Lung (tissue), 13 donors: ENCODE results near the gene PTPRJ. TPM values are rescaled to one million over a fixed set of nuclear protein-coding genes. Genes with fewer than 3 reads are reported as not detected.

ENCODE experiments used
- ATAC-seq: fragments of 200-7000 bp; cut with Tn5 transposase; one replicate; pipeline ENCODE4 v1.9.1; 2020; ENCODE audit warnings: moderate number of reproducible peaks; ENCODE audit not compliant: insufficient read depth, low FRiP score
- DNase-seq, 3 donors: peaks; one replicate each; pipeline ENCODE4 v3.0.0-alpha.2; 2013 to 2017
- H3K27ac ChIP-seq, 2 donors: one replicate each; pipeline ENCODE4 v1.5.1; 2013; ENCODE audit warnings: mild to moderate bottlenecking in 2 of 2, moderate library complexity in 2 of 2, control low read depth in 1 of 2, inconsistent platforms in 1 of 2, low read depth in 1 of 2, low read length in 1 of 2
- H3K27me3 ChIP-seq, 3 donors: one replicate each; pipeline ENCODE4 v1.5.1; 2013; ENCODE audit warnings: low read length in 2 of 3; ENCODE audit not compliant: control insufficient read depth in 3 of 3, insufficient read depth in 3 of 3
- H3K36me3 ChIP-seq, 4 donors: one replicate each; pipeline ENCODE4 v1.5.1; 2013; ENCODE audit warnings: low read length in 4 of 4, mild to moderate bottlenecking in 1 of 4, moderate library complexity in 1 of 4; ENCODE audit not compliant: control insufficient read depth in 4 of 4, insufficient read depth in 4 of 4
- H3K4me1 ChIP-seq, 5 donors: one replicate each; pipeline ENCODE4 v1.5.1; 2013; ENCODE audit warnings: low read length in 5 of 5, mild to moderate bottlenecking in 2 of 5, moderate library complexity in 1 of 5; ENCODE audit not compliant: control insufficient read depth in 5 of 5, insufficient read depth in 5 of 5
- H3K4me3 ChIP-seq: one replicate; pipeline ENCODE4 v1.5.1; 2013; ENCODE audit warnings: mild to moderate bottlenecking, control low read depth, moderate library complexity
- H3K9ac ChIP-seq, 2 donors: one replicate each; pipeline ENCODE4 v1.5.1; 2013; ENCODE audit warnings: low read length in 2 of 2, control low read depth in 1 of 2; ENCODE audit not compliant: insufficient read depth in 1 of 2
- H3K9me3 ChIP-seq, 4 donors: one replicate each; pipeline ENCODE4 v1.5.1; 2013; ENCODE audit warnings: low read length in 3 of 4, mild to moderate bottlenecking in 1 of 4, moderate library complexity in 1 of 4; ENCODE audit not compliant: control insufficient read depth in 4 of 4, insufficient read depth in 3 of 4
- CTCF ChIP-seq: IDR thresholded peaks from 2 replicates; pipeline ENCODE4 v1.5.1; 2012; ENCODE audit warnings: mild to moderate bottlenecking; ENCODE audit errors: control extremely low read depth, extremely low read depth
- WGBS, 2 donors: extraction: QIAGEN DNeasy Blood & Tissue Kit; methylation state at CpG; one replicate each; pipeline ENCODE4 v1.1.7; 2013; 5-methylcytosine and 5-hydroxymethylcytosine counted together
- polyA plus RNA-seq, 2 donors: library from polyadenylated mRNA; stranded (reverse); fragments of 200-250 nt; gene quantifications; one replicate each; pipeline ENCODE4 v1.2.1, GENCODE V29; 2013
- small RNA-seq: library from RNA; depleted of rRNA; stranded (forward); fragments of <200 nt; gene quantifications from one replicate; pipeline ENCODE3, GENCODE V24; 2014; ENCODE audit warnings: low replicate concordance
- total RNA-seq, 2 donors: library from RNA; depleted of rRNA in 1 of 2; stranded (reverse); fragments of >200 nt in 1 of 2; gene quantifications; one replicate each; pipeline ENCODE4 v1.2.1, GENCODE V29; 2014 to 2021
- donor health status: control.
- donor health status: control.
- donor health status: Bipolar disorder and iron deficiency.
- donor health status: healthy.
- donor health status: DM: yes; HTN: yes; CAD: no.

The PTPRJ gene
- total and polyA plus RNA-seq, 4 donors, result 3.9 to 51.4 (median 32.0) TPM

GRCh38 chr11:48207881-48208280 is 227.5 kb downstream of the PTPRJ start:
- Histone ChIP-seq H3K9me3 (no peaks in the 10 kb centered on the region), H3K36me3 (no peaks in the 10 kb centered on the region), H3K9ac (no peak overlapping the region), H3K27ac (no peak overlapping the region), H3K4me3 (no peak overlapping the region), H3K4me1 (no peaks in the 10 kb centered on the region), H3K27me3 (no peaks in the 10 kb centered on the region)
- TF ChIP-seq CTCF, result no peak
- 79 to 91% methylated on average over 2 of the region's 2 CpGs for whole genome bisulfite sequencing, 2 donors
- no peak for DNase-seq
- no peak for ATAC-seq

- no peak for TF ChIP-seq CTCF
- no peak for ATAC-seq
- WGBS, 2 donors, result 34% methylated on average over 7 of the region's 7 CpGs
Measured at GRCh38 chr11:48210052-48210451, 229.7 kb downstream of the PTPRJ start.

DNA sequence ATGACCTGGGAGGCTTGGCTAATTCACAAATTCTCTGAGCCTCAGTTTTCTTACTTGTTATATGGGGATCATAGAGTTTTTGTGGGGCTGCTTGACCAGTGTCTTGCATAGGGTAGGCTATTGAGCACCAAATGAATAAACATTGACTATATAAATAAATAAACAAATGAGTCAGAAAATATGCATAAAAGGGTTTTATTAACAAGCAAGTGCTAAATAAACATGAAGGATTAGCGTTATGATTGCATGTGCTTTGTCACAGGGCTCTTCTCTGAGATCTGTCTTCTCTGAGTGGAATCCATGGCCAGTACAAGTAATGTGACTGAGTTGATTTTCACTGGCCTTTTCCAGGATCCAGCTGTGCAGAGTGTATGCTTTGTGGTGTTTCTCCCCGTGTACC is 236.2 kb downstream of the PTPRJ start, which contains the start of gene OR4B1:
Gene OR4B1, plus strand, starts transcription at position 301 of the 400 bp plus-strand sequence. Its CDS starts 0 bp downstream, at position 301.
- H3K27ac ChIP-seq, result no peak within 1 kb of the TSS
- no peak for DNase-seq
- H3K4me1 ChIP-seq, result no peaks in the 10 kb centered on the region
- H3K4me3 ChIP-seq, result no peak within 1 kb of the TSS
- WGBS, 2 donors, result 70 to 76% methylated on average over 2 of the region's 2 CpGs
- H3K9me3 ChIP-seq, result peaks cover 0 to 4% (median under 1%) of the 10 kb centered on the region in 4 donors
- H3K36me3 ChIP-seq, result no peaks in the 10 kb centered on the region
- no peak for ATAC-seq
- H3K27me3 ChIP-seq, result no peaks in the 10 kb centered on the region
- H3K9ac ChIP-seq, result no peak within 1 kb of the TSS
- TF ChIP-seq CTCF, result no peak

More at GRCh38 chr11:48210052-48210451, 229.7 kb downstream of the PTPRJ start:
- no peak overlapping the region for H3K4me3 ChIP-seq
- H3K27ac ChIP-seq, result no peak overlapping the region
- peaks cover 0 to 2% (median 0%) of the 10 kb centered on the region in 4 donors for H3K9me3 ChIP-seq
- no peak for DNase-seq
- H3K27me3 ChIP-seq, result no peaks in the 10 kb centered on the region
- H3K4me1 ChIP-seq, result no peaks in the 10 kb centered on the region
- H3K9ac ChIP-seq, result no peak overlapping the region
- no peaks in the 10 kb centered on the region for H3K36me3 ChIP-seq

Small RNA genes within 50 kb of the gene (small RNA-seq; reads per million reads assigned to genes)
- gene MIR3161, result not detected

Other genes with a start within 250 kb of the PTPRJ start
- 100 to 1,000 TPM in 1 of 2 donors, 10 to 100 TPM in 1; 74.6 to 172 TPM for gene FNBP4, start 213.2 kb upstream of the PTPRJ start, total RNA-seq
- gene FNBP4, start 213.2 kb upstream of the PTPRJ start, polyA plus RNA-seq, result 10 to 100 TPM; 37.3 to 44.4 TPM
- 10 to 100 TPM; 35.2 to 94.1 TPM for gene NUP160, start 132.2 kb upstream of the PTPRJ start, total RNA-seq
- gene NUP160, start 132.2 kb upstream of the PTPRJ start, polyA plus RNA-seq, result 10 to 100 TPM; 15.8 to 18.3 TPM
- gene OR4B1, start 236.3 kb downstream of the PTPRJ start, total RNA-seq, result not detected
- gene OR4B1, start 236.3 kb downstream of the PTPRJ start, polyA plus RNA-seq, result not detected